ENCODE results near the gene OSBPL5.
A peak's percentile ranks its signal among the peaks of the same experiment; 100 is the strongest.

OSBPL5 gene

DNA sequence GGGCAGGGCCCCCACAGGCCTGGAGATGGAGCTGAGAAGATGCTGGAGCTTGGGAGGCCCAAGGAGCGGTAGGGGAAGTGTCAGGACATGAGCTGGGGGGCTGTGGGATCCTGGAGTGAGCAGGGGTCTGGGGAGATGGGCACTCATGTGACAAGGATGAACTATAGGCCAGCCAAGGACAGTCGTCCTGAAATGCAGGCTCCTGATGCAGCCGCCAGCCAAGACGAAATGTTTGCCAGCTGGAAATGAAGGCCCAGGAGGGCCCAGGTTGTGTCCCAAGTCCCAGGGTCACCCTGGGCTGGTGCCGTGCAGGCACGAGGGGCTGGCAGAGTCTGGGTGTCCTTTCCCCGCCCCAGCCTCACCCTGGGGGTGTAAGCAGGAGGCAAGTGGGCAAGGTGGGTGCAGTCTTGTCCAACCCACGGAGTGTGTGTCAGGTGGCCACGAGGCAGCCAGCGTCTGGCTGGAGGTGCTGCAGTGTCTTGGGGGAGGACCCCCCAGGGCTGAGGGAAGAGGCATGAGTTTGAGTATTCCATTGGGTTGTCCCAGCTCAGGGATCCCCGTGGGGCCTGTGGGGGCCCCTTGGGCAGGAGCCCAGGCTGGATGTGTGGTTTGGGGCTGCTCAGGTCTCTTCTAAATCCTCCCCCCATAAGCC lies 32.1 kb upstream of the OSBPL5 start:
- Histone ChIP-seq H4K8ac (ENCODE audit: low read length) (no peak overlapping the region), H3K18ac (ENCODE audit: low read depth in 1 of 2, low read length in 2 of 2) (no peak overlapping the region), H3K9ac (ENCODE audit: low read length) (no peak overlapping the region), H2AK5ac (ENCODE audit: low read length, severe bottlenecking) (no peak overlapping the region), H2BK5ac (ENCODE audit: low read depth, low read length, poor library complexity, severe bottlenecking) (no peak overlapping the region), H2BK12ac (ENCODE audit: low read length in 2 of 2) (no peak overlapping the region), H3K79me1 (replicated peaks; ENCODE audit: low read length, poor library complexity, severe bottlenecking) (no peaks in the 10 kb centered on the region), H3K14ac (ENCODE audit: low read length in 2 of 2) (peak overlapping the region in 1 of 2 experiments; percentile 14), H3K9me3 (ENCODE audit: control insufficient read depth, low read length) (no peaks in the 10 kb centered on the region), H3K4me2 (ENCODE audit: low read length, poor library complexity, severe bottlenecking) (no peak overlapping the region), H3K27ac (ENCODE audit: low read length, poor library complexity, severe bottlenecking) (no peak overlapping the region), H3K4ac (ENCODE audit: low read depth in 1 of 2, low read length in 2 of 2) (no peak overlapping the region), H2BK15ac (ENCODE audit: low read depth, poor library complexity, severe bottlenecking) (no peak overlapping the region), H3K36me3 (ENCODE audit: control insufficient read depth in 1 of 2, insufficient read depth in 2 of 2, low read depth in 1 of 2, low read length in 2 of 2) (no peaks in the 10 kb centered on the region), H3K27me3 (ENCODE audit: control insufficient read depth in 1 of 2, insufficient read depth in 1 of 2, low read length in 2 of 2) (peaks cover 55 to 86% of the 10 kb centered on the region in 2 experiments), H4K91ac (ENCODE audit: low read length) (no peak overlapping the region), H3K4me3 (ENCODE audit: insufficient read depth in 1 of 2, low read depth in 1 of 2, low read length in 2 of 2) (no peak overlapping the region), H3K23ac (ENCODE audit: low read length in 2 of 2) (peak overlapping the region in 1 of 2 experiments; percentile 28), H2AFZ (ENCODE audit: low read depth, low read length) (no peak overlapping the region), H2BK120ac (ENCODE audit: low read depth, low read length) (no peak overlapping the region), H3K4me1 (ENCODE audit: control insufficient read depth, insufficient read depth, low read depth, low read length) (peaks cover 2% of the 10 kb centered on the region)
- WGBS: 75% methylated on average over 11 of the region's 11 CpGs
- no peak for DNase-seq

DNA sequence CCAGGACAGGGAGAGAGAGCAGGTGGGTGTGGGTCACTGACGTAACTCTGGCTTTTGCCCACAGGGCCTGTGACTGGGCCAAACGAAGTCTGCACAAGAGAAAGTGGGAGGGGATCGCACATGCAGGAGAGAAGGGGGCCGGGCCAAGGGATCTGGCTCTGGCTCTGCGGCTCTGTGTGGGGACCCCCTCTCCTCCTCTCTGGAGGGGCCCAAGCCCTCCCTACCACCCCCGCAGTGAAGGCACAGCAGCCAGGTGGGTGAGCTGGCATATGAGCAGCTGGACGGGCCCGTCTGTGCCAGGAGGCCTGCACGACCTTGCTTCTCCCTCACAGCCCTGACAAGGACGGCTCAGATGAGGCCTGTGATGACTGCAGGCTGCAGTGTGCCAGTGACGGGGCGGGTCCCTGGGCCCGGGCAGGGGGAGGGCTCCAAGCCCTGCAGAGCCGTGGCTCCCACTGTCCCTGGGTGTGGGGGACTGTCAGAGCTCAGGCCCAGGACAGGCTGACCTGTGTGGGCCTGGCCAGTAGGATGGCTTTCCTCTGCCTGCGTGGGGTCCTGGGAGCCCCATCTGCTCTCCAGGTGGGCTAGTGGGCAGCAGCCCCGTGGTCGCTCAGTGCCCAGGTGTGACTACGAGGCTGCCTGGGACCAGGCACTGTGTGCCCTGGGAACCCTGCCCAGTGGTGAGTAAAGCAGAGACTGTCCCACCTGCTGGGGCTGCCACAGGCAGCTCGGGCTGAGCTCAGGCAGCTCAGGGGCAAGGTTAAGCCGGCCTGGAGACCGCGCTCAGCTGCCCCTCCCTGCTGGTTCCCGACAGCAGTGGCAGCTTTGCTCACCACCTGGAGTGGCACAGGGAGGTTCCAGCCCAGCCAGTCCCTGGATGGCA lies 31.3 kb upstream of the OSBPL5 start:
- Histone ChIP-seq H4K91ac (ENCODE audit: low read length) (no peak overlapping the region), H3K9ac (ENCODE audit: low read length) (no peak overlapping the region), H2AK5ac (ENCODE audit: low read length, severe bottlenecking) (no peak overlapping the region), H3K4me2 (ENCODE audit: low read length, poor library complexity, severe bottlenecking) (no peak overlapping the region), H3K18ac (ENCODE audit: low read depth in 1 of 2, low read length in 2 of 2) (no peak overlapping the region), H2BK120ac (ENCODE audit: low read depth, low read length) (no peak overlapping the region), H3K4me1 (ENCODE audit: control insufficient read depth, insufficient read depth, low read depth, low read length) (peaks cover 2% of the 10 kb centered on the region), H3K27ac (ENCODE audit: low read length, poor library complexity, severe bottlenecking) (no peak overlapping the region), H3K4me3 (ENCODE audit: insufficient read depth in 1 of 2, low read depth in 1 of 2, low read length in 2 of 2) (no peak overlapping the region), H3K23ac (ENCODE audit: low read length in 2 of 2) (peak overlapping the region in 1 of 2 experiments; percentile 28), H3K4ac (ENCODE audit: low read depth in 1 of 2, low read length in 2 of 2) (no peak overlapping the region), H3K79me1 (replicated peaks; ENCODE audit: low read length, poor library complexity, severe bottlenecking) (no peaks in the 10 kb centered on the region), H4K8ac (ENCODE audit: low read length) (no peak overlapping the region), H2BK5ac (ENCODE audit: low read depth, low read length, poor library complexity, severe bottlenecking) (no peak overlapping the region), H3K14ac (ENCODE audit: low read length in 2 of 2) (peak overlapping the region in 1 of 2 experiments; percentile 14), H3K36me3 (ENCODE audit: control insufficient read depth in 1 of 2, insufficient read depth in 2 of 2, low read depth in 1 of 2, low read length in 2 of 2) (no peaks in the 10 kb centered on the region), H2AFZ (ENCODE audit: low read depth, low read length) (no peak overlapping the region), H3K27me3 (ENCODE audit: control insufficient read depth in 1 of 2, insufficient read depth in 1 of 2, low read length in 2 of 2) (peaks cover 48 to 85% of the 10 kb centered on the region in 2 experiments), H3K9me3 (ENCODE audit: control insufficient read depth, low read length) (no peaks in the 10 kb centered on the region), H2BK15ac (ENCODE audit: low read depth, poor library complexity, severe bottlenecking) (no peak overlapping the region), H2BK12ac (ENCODE audit: low read length in 2 of 2) (no peak overlapping the region)
- 84% methylated on average over 22 of the region's 23 CpGs for WGBS
- DNase-seq: no peak

DNA sequence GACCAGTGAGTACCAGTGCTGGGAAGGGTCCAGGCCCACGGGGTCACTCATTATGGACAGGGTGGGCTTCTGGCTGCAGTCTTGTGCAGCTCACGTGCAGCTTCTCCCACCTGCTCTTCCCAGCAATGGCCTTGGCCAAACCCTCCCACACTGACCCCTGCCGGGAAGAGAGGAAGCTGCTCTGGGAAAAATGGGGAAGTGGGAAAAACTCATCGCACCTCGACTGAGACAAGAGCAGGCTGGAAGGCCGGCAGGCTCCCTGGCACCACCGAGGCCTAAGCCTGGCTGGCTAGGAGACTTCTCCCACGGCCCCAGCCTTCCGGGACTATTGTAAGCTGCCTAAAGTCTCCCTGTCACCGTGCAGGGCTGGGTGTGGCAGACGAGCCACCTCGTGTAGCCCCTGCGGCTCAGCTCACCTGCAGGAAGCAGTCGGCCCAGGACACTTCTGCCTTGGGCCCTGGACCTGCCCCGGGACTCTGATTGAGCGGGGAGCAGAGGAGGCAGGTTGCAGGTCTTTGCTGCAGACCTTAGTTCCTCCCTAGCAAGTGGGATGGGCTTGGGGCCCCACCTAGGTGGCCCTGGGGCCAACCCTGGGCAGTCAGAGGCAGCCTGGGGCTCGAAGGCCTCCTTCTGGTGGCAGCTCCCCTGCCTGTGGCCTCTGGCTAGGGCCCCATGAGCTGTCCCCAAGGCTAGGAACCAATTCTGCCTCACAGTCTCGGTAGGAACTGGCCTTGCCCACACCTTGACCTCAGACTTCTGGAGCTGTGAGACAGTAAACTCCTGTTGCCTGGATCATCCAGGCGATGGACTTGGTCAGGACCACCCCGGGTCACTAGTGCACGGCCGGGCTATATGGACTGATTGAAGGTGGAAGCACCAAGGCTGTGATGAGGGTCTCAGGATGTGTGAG lies 30.4 kb upstream of the OSBPL5 start:
- Histone ChIP-seq H3K14ac (ENCODE audit: low read length in 2 of 2) (no peak overlapping the region), H3K4ac (ENCODE audit: low read depth in 1 of 2, low read length in 2 of 2) (no peak overlapping the region), H3K4me1 (ENCODE audit: control insufficient read depth, insufficient read depth, low read depth, low read length) (peaks cover 2% of the 10 kb centered on the region), H2AFZ (ENCODE audit: low read depth, low read length) (no peak overlapping the region), H3K18ac (ENCODE audit: low read depth in 1 of 2, low read length in 2 of 2) (no peak overlapping the region), H2BK5ac (ENCODE audit: low read depth, low read length, poor library complexity, severe bottlenecking) (no peak overlapping the region), H3K36me3 (ENCODE audit: control insufficient read depth in 1 of 2, insufficient read depth in 2 of 2, low read depth in 1 of 2, low read length in 2 of 2) (no peaks in the 10 kb centered on the region), H3K27me3 (ENCODE audit: control insufficient read depth in 1 of 2, insufficient read depth in 1 of 2, low read length in 2 of 2) (peaks cover 41 to 76% of the 10 kb centered on the region in 2 experiments), H2BK120ac (ENCODE audit: low read depth, low read length) (no peak overlapping the region), H4K91ac (ENCODE audit: low read length) (peak overlapping the region; percentile 11), H3K4me3 (ENCODE audit: insufficient read depth in 1 of 2, low read depth in 1 of 2, low read length in 2 of 2) (no peak overlapping the region), H3K9ac (ENCODE audit: low read length) (no peak overlapping the region), H3K27ac (ENCODE audit: low read length, poor library complexity, severe bottlenecking) (no peak overlapping the region), H4K8ac (ENCODE audit: low read length) (no peak overlapping the region), H3K4me2 (ENCODE audit: low read length, poor library complexity, severe bottlenecking) (no peak overlapping the region), H2AK5ac (ENCODE audit: low read length, severe bottlenecking) (no peak overlapping the region), H2BK15ac (ENCODE audit: low read depth, poor library complexity, severe bottlenecking) (no peak overlapping the region), H3K9me3 (ENCODE audit: control insufficient read depth, low read length) (no peaks in the 10 kb centered on the region), H2BK12ac (ENCODE audit: low read length in 2 of 2) (no peak overlapping the region), H3K23ac (ENCODE audit: low read length in 2 of 2) (no peak overlapping the region), H3K79me1 (replicated peaks; ENCODE audit: low read length, poor library complexity, severe bottlenecking) (no peaks in the 10 kb centered on the region)
- peak; percentile 30 for DNase-seq
- WGBS: 66% methylated on average over 21 of the region's 22 CpGs

Measured in mesenchymal stem cell (in vitro differentiated cells and primary cell).